Thyroid gland (tissue), 4 donors: ENCODE data around the gene CD101. TPM values are rescaled to one million over a fixed set of nuclear protein-coding genes. Genes with fewer than 3 reads are reported as not detected.

Source experiments
- DNase-seq, 2 donors: peaks; one replicate each; pipeline ENCODE4 v3.0.0-alpha.2; 2019
- H3K27ac ChIP-seq, 3 donors: fragments of 200-600 bp; sonication (generic); 1 replicate in 2 of 3; 2 replicates in 1 of 3; pipeline ENCODE4 v1.5.1; 2016 to 2019; ENCODE audit warnings: mild to moderate bottlenecking in 1 of 3, moderate library complexity in 1 of 3
- H3K27me3 ChIP-seq: fragments of 200-600 bp; sonication (generic); one replicate; pipeline ENCODE4 v1.5.1; 2019
- H3K36me3 ChIP-seq, 2 donors: fragments of 200-600 bp; sonication (generic); one replicate each; pipeline ENCODE4 v1.5.1; 2016 to 2019
- H3K4me1 ChIP-seq, 2 donors: fragments of 200-600 bp; sonication (generic); one replicate each; pipeline ENCODE4 v1.5.1; 2017 to 2019
- H3K4me3 ChIP-seq, 3 donors: fragments of 200-600 bp; sonication (generic); replicated peaks in 1 of 3; 1 replicate in 2 of 3; 2 replicates in 1 of 3; pipeline ENCODE4 v1.5.1; 2016; ENCODE audit warnings: mild to moderate bottlenecking in 1 of 3
- H3K9me3 ChIP-seq: fragments of 200-600 bp; sonication (generic); one replicate; pipeline ENCODE4 v1.5.1; 2017
- POLR2A ChIP-seq, 2 donors: fragments of 450-650 bp; IDR thresholded peaks; one replicate each; pipeline ENCODE4 v1.6.1; 2017; ENCODE audit warnings: antibody characterized with exemption in 2 of 2, mild to moderate bottlenecking in 2 of 2, moderate library complexity in 1 of 2
- WGBS, 2 donors: methylation state at CpG; one replicate each; pipeline ENCODE4 v1.1.5; 2017; 5-methylcytosine and 5-hydroxymethylcytosine counted together
- intact Hi-C: fragments of 100-400 bp; cut with DNase I; formaldehyde crosslinking; loops from one replicate; pipeline ENCODE4 v1.15.1; 2023
- total RNA-seq, 4 donors: library from RNA; depleted of rRNA; stranded (reverse); fragments of >200 nt; gene quantifications; one replicate each; pipeline ENCODE4 v1.2.3, GENCODE V29; 2016
- TF ChIP-seq, protein P1 (sequence below), 6 experiments: fragments of 200-600 bp in 3 of 6; fragments of 450-650 bp in 3 of 6; sonication (generic) in 3 of 6; IDR thresholded peaks; one replicate each; pipeline ENCODE4 v1.5.1; 2016 to 2019; ENCODE audit warnings: antibody characterized with exemption in 6 of 6, mild to moderate bottlenecking in 2 of 6, inconsistent platforms in 1 of 6, moderate library complexity in 1 of 6

CD101 gene
- total RNA-seq, 4 donors from 2014 or later = 0.13 to 1.3 (median 0.73) TPM

DNA sequence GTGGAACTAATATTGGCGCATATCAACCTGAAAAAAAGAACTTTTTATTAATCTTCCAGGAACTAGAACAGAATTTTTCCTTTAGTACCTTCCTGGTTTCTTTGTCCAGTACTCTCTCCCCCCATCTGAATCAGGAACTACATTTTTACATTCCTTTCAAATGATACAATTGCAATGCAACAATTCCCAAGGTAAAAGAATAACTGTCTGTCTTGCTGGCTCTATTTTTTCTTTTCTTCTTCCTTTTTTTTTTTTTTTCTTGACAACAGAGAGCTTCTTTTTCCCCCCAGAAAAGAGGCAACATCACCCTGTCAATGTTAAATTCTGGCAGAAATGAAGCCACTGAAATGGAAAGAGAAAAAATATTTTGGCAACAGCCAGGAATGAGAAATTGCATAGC, 4.5 kb upstream of the CD101 start:
- Histone ChIP-seq H3K36me3 (no peaks in the 10 kb centered on the region), H3K4me1 (no peaks in the 10 kb centered on the region), H3K27me3 (no peaks in the 10 kb centered on the region), H3K9me3 (no peaks in the 10 kb centered on the region), H3K4me3 (no peak overlapping the region), H3K27ac (no peak overlapping the region)
- WGBS, 2 donors = 93 to 98% methylated on average over 1 of the region's 1 CpG
- intact Hi-C loops = no loop called here
- TF ChIP-seq, protein P1, sequence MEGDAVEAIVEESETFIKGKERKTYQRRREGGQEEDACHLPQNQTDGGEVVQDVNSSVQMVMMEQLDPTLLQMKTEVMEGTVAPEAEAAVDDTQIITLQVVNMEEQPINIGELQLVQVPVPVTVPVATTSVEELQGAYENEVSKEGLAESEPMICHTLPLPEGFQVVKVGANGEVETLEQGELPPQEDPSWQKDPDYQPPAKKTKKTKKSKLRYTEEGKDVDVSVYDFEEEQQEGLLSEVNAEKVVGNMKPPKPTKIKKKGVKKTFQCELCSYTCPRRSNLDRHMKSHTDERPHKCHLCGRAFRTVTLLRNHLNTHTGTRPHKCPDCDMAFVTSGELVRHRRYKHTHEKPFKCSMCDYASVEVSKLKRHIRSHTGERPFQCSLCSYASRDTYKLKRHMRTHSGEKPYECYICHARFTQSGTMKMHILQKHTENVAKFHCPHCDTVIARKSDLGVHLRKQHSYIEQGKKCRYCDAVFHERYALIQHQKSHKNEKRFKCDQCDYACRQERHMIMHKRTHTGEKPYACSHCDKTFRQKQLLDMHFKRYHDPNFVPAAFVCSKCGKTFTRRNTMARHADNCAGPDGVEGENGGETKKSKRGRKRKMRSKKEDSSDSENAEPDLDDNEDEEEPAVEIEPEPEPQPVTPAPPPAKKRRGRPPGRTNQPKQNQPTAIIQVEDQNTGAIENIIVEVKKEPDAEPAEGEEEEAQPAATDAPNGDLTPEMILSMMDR (IDR thresholded peaks at IDR 0.05) = no peak
- no peak for TF ChIP-seq POLR2A (IDR thresholded peaks at IDR 0.05)
- DNase-seq = no peak

DNA sequence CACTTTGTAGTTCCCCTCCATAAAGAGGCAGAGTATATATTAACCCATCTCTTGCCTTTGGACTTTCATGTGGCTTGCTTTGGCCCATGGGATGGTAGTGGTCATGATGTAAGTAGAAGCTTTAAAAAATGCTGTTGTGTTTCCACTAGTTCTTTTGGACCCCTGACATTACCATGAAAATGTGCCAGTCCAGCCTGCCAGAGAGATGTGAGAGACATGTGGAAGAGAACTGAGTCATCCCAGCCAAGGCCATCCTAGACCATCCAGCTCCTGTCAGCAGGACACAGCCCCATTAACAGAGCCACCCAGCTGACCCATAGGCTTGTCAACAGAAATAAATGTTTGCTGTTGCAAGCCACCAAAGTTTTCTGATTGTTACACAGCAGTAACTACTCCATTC, 3.9 kb upstream of the CD101 start:
- no peaks in the 10 kb centered on the region for H3K9me3 ChIP-seq
- no peak for DNase-seq
- H3K27ac ChIP-seq = no peak overlapping the region
- H3K4me3 ChIP-seq = no peak overlapping the region
- no peaks in the 10 kb centered on the region for H3K4me1 ChIP-seq
- TF ChIP-seq, protein P1 (IDR thresholded peaks at IDR 0.05) = no peak
- no peak for TF ChIP-seq POLR2A (IDR thresholded peaks at IDR 0.05)
- intact Hi-C loops = no loop called here
- no peaks in the 10 kb centered on the region for H3K36me3 ChIP-seq
- H3K27me3 ChIP-seq = no peaks in the 10 kb centered on the region

DNA sequence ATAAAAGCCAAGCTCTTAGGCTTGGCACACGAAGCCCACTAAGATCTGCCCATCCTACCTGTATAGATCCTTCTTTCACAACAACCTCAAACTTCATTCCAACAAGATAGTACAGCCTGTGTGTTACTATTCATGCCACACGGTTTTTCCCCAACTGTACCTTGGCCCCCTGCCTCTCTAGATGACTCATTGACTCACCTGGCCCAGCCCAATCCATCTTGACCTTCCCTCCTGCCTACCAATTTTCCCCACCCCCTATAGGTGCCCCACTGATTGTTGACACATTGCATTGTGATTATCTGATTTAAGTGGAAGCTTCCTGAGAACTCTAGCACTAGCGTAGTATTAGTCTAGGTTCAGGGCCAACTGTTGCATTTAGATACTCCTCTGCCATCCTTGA, 2.0 kb upstream of the CD101 start:
- Histone ChIP-seq H3K4me3 (no peak overlapping the region), H3K4me1 (no peaks in the 10 kb centered on the region), H3K27ac (no peak overlapping the region), H3K9me3 (no peaks in the 10 kb centered on the region), H3K36me3 (no peaks in the 10 kb centered on the region), H3K27me3 (no peaks in the 10 kb centered on the region)
- intact Hi-C loops = no loop called here
- TF ChIP-seq, protein P1 (IDR thresholded peaks at IDR 0.05) = no peak
- no peak for TF ChIP-seq POLR2A (IDR thresholded peaks at IDR 0.05)
- no peak for DNase-seq
- WGBS, 2 donors = 74 to 79% methylated on average over 3 of the region's 3 CpGs

- no peak for TF ChIP-seq POLR2A (IDR thresholded peaks at IDR 0.05)
- TF ChIP-seq, protein P1 (IDR thresholded peaks at IDR 0.05) = no peak
- WGBS, 2 donors = 85 to 94% methylated on average over 2 of the region's 2 CpGs
- Histone ChIP-seq H3K27ac (no peak overlapping the region), H3K9me3 (no peaks in the 10 kb centered on the region), H3K27me3 (no peaks in the 10 kb centered on the region), H3K4me1 (no peaks in the 10 kb centered on the region), H3K4me3 (no peak overlapping the region), H3K36me3 (no peaks in the 10 kb centered on the region)
- DNase-seq = no peak
- intact Hi-C loops = no loop called here
These were observed 1.4 kb upstream of the CD101 start for GRCh38 chr1:117000142-117000541.

GRCh38 chr1:117003223-117003875, 1.8 kb downstream of the CD101 start:
- WGBS, 2 donors = 90 to 94% methylated on average over 2 of the region's 2 CpGs
- no peaks in the 10 kb centered on the region for H3K4me1 ChIP-seq
- no peak overlapping the region for H3K4me3 ChIP-seq
- no peaks in the 10 kb centered on the region for H3K27me3 ChIP-seq
- H3K9me3 ChIP-seq = no peaks in the 10 kb centered on the region
- H3K36me3 ChIP-seq = no peaks in the 10 kb centered on the region
- TF ChIP-seq, protein P1 (IDR thresholded peaks at IDR 0.05) = no peak
- no peak for TF ChIP-seq POLR2A (IDR thresholded peaks at IDR 0.05)
- no peak for DNase-seq
- no peak overlapping the region for H3K27ac ChIP-seq
- intact Hi-C loops = no loop called here
